Transverse colon (tissue), 4 donors: ENCODE measurements around the gene SH3RF3. TPM values are rescaled to one million over a fixed set of nuclear protein-coding genes. Genes with fewer than 3 reads are reported as not detected.

ENCODE experiments used
- DNase-seq: peaks from one replicate; pipeline ENCODE4 v3.0.0-alpha.2; 2019
- H3K27ac ChIP-seq, 4 donors: fragments of 200-600 bp; sonication (generic); 2 replicates each; pipeline ENCODE4 v1.5.1; 2016 to 2018; ENCODE audit warnings: inconsistent platforms in 4 of 4
- H3K27me3 ChIP-seq: fragments of 200-600 bp; sonication (generic); 2 replicates; pipeline ENCODE4 v1.5.1; 2017; ENCODE audit warnings: inconsistent platforms
- H3K36me3 ChIP-seq, 4 donors: fragments of 200-600 bp; sonication (generic); 2 replicates each; pipeline ENCODE4 v1.5.1; 2017 to 2019; ENCODE audit warnings: inconsistent platforms in 4 of 4
- H3K4me1 ChIP-seq, 4 donors: fragments of 200-600 bp; sonication (generic); 2 replicates each; pipeline ENCODE4 v1.5.1; 2017 to 2020; ENCODE audit warnings: inconsistent platforms in 4 of 4
- H3K4me3 ChIP-seq, 4 donors: fragments of 200-600 bp; sonication (generic); 1 replicate in 1 of 4; 2 replicates in 3 of 4; pipeline versions ENCODE4 v1.5.1 to v1.6.1; 2017 to 2019; ENCODE audit warnings: inconsistent platforms in 4 of 4
- H3K9me3 ChIP-seq, 2 donors: fragments of 200-600 bp; sonication (generic); 2 replicates each; pipeline ENCODE4 v1.5.1; 2017 to 2019; ENCODE audit warnings: inconsistent platforms in 2 of 2
- EP300 ChIP-seq: sonication (generic); formaldehyde crosslinking; IDR thresholded peaks from one replicate; pipeline ENCODE4 v1.6.1; 2017; ENCODE audit warnings: antibody characterized with exemption, low read depth
- POLR2A ChIP-seq: fragments of 450-650 bp; IDR thresholded peaks from one replicate; pipeline ENCODE4 v1.6.1; 2016; ENCODE audit warnings: antibody characterized with exemption, mild to moderate bottlenecking, moderate library complexity
- POLR2AphosphoS5 ChIP-seq, 3 donors: sonication (generic); formaldehyde crosslinking; IDR thresholded peaks; one replicate each; pipeline ENCODE4 v1.6.1; 2016; ENCODE audit warnings: antibody characterized with exemption in 3 of 3
- WGBS, 2 donors: methylation state at CpG; one replicate each; pipeline ENCODE4 v1.1.5; 2018; ENCODE audit warnings: low coverage in 1 of 2; 5-methylcytosine and 5-hydroxymethylcytosine counted together
- in situ Hi-C, 4 donors: fragments of 200-750 bp; cut with MboI; loops; one replicate each; pipeline versions ENCODE4 v1.15.0 to v1.15.1; 2017; ENCODE audit warnings: low sequenced_read_pairs in 3 of 4, low pct_ligation_motif_present in 1 of 4, low pct_unique_long_range_greater_than_20kb in 1 of 4
- intact Hi-C: fragments of 100-400 bp; cut with DNase I; formaldehyde crosslinking; loops from one replicate; pipeline ENCODE4 v1.15.1; 2023; ENCODE audit warnings: low total_unique reads
- total RNA-seq, 4 donors: library from RNA; depleted of rRNA; stranded (reverse); fragments of >200 nt; gene quantifications; one replicate each; pipeline ENCODE4 v1.1.0, GENCODE V29; 2016
- TF ChIP-seq, protein P1 (sequence below), 5 experiments: fragments of 200-600 bp in 3 of 5; fragments of 450-650 bp in 2 of 5; sonication (generic) in 3 of 5; IDR thresholded peaks; 1 replicate in 2 of 5; 2 replicates in 3 of 5; pipeline ENCODE4 v1.5.1; 2016 to 2017; ENCODE audit warnings: antibody characterized with exemption in 5 of 5, inconsistent platforms in 3 of 5, mild to moderate bottlenecking in 2 of 5, moderate library complexity in 1 of 5

Gene SH3RF3
- total RNA-seq, 4 donors from 2014 or later, result 1.9 to 8.8 (median 2.9) TPM

DNA sequence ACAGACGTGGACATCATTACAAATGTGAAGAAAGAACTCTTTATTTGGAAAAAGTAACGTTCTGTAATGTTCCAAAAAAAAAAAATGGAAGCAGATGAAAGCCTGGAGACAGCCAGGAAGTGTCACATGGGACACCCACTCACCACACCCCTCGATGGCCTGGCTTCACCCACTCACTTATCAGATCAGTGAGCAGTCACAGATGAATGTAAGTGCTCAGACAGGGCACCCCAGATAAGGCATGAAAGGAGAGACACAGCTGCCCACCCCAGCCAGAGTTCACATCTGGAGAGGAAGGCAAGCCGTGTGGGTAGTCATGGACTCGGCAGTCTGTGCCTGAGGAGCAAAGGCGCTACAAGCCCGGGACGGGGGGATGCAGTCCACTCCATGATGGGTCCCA lies 379.6 kb downstream of the SH3RF3 start:
- Histone ChIP-seq H3K9me3 (no peaks in the 10 kb centered on the region), H3K36me3 (no peaks in the 10 kb centered on the region), H3K27me3 (no peaks in the 10 kb centered on the region), H3K27ac (no peak overlapping the region), H3K4me3 (no peak overlapping the region), H3K4me1 (peaks cover 0 to under 1% (median under 1%) of the 10 kb centered on the region in 4 donors)
- TF ChIP-seq EP300 (no peak), POLR2AphosphoS5 (IDR thresholded peaks at IDR 0.05) (no peak), POLR2A (no peak)
- TF ChIP-seq, protein P1, sequence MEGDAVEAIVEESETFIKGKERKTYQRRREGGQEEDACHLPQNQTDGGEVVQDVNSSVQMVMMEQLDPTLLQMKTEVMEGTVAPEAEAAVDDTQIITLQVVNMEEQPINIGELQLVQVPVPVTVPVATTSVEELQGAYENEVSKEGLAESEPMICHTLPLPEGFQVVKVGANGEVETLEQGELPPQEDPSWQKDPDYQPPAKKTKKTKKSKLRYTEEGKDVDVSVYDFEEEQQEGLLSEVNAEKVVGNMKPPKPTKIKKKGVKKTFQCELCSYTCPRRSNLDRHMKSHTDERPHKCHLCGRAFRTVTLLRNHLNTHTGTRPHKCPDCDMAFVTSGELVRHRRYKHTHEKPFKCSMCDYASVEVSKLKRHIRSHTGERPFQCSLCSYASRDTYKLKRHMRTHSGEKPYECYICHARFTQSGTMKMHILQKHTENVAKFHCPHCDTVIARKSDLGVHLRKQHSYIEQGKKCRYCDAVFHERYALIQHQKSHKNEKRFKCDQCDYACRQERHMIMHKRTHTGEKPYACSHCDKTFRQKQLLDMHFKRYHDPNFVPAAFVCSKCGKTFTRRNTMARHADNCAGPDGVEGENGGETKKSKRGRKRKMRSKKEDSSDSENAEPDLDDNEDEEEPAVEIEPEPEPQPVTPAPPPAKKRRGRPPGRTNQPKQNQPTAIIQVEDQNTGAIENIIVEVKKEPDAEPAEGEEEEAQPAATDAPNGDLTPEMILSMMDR (IDR thresholded peaks at IDR 0.05), result no peak
- intact Hi-C loops, result no loop called here
- no peak for DNase-seq
- 28 to 78% methylated on average over 3 to 8 of the region's 8 CpGs for WGBS, 2 donors
- in situ Hi-C loops, result loop anchor here in 3 of 4 donors (10.0 kb wide), 1 partner anchor 384 kb away; the partner anchor contains the start of gene SH3RF3 (in 3 of the 3)

DNA sequence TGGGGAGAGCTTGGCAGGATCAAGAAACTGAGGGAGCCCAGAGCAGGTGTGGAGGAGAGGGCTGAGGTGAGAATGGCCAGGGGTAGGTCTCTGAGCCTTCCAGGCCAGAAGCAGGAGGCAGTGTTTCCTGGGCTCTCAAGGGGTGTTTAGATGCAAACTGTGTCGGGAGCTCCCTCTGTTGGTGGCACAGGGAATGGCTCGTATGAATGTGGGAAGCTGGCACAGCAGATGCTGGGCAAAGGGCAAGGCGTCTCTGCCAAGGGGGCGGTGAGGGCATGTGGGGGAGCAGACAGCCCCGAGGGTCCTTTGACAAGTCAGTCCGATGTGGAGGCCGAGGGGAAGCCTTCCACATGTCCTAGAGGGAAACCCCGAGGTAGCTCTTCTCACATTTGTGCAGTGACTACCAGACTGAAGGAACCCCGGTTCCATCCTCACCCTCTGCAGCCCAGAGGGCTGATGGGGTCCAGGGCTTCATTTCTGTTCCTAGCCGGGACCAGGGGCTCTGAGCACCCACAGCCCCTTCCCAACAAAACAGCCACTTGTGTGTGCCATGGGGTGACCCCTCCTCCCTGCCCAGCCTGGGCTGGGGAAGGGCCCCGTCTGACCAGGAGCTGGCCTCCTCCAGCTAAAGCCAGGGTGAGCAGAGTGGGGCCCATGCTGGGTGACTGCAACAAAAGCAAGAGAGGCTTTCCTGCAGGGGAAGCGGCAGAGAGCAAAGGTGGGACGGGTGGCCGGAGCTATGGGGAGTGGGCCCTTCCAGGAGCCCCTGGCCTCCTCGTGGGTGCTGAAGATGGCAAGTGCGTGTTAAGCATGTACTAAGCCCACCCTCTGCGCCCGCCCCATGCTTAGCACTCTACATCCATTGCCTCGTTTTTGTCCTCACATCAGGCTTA lies 381.4 kb downstream of the SH3RF3 start:
- H3K4me1 ChIP-seq, result peaks cover 6 to 14% (median 8%) of the 10 kb centered on the region in 4 donors
- no peaks in the 10 kb centered on the region for H3K9me3 ChIP-seq
- H3K4me3 ChIP-seq, result no peak overlapping the region
- no peak overlapping the region for H3K27ac ChIP-seq
- DNase-seq, result peak; percentile 84
- no peaks in the 10 kb centered on the region for H3K27me3 ChIP-seq
- in situ Hi-C loops, result no loop called here
- WGBS, 2 donors, result 54% methylated on average over 18 of the region's 19 CpGs; no CpG with 5 or more reads in 1 of the 2 donors
- TF ChIP-seq POLR2AphosphoS5 (IDR thresholded peaks at IDR 0.05) (no peak), EP300 (no peak)
- TF ChIP-seq, protein P1 (IDR thresholded peaks at IDR 0.05), result peak; percentile 89 to 95 (median 94)
- intact Hi-C loops, result loop anchor here (2.0 kb wide), 1 partner anchor 384 kb away; no protein-coding TSS in a partner anchor
- no peaks in the 10 kb centered on the region for H3K36me3 ChIP-seq

DNA sequence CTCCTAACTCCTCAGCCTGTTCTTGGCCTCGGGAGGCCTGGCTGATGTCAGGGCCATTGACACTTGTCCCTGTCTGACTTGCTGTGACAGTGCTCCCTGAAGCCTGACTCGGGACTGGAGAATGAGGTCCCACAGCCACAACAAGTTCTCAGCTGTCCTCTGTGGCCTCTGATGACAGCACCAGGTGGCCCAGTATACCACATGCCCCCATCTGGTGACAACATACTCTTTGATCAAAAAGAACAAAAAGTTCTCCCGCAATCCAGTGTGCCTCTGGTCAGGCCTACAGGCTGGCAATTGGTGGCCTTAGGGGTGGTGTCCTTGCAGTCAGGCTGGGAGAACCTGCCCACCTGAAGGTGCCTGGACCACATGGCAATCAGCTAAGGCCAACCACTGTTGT lies 382.2 kb downstream of the SH3RF3 start:
- 83% methylated on average over 3 of the region's 3 CpGs; no CpG with 5 or more reads in 1 of the 2 donors for WGBS, 2 donors
- in situ Hi-C loops, result no loop called here

DNA sequence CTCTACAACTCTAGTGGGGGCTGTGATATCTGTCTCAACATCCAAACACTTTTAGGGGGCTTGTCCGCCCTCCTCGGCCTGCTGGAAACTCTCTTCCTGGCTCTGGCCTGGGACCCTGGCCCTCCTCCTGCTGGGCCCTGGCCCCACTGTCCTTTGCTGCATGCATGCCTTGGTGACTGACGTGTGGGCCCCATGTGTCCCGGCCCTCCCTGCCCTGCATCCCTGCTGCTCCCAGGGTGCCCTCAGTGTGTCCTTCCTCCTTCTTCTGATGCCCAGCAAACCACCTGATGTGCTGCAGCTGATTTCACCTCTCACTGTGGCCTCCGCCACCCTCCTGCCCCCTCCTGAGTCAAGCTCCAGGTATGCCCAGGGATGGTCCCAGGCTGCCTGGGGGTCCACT lies 383.1 kb downstream of the SH3RF3 start:
- Histone ChIP-seq H3K4me3 (no peak overlapping the region), H3K4me1 (peaks cover 6 to 14% (median 8%) of the 10 kb centered on the region in 4 donors), H3K36me3 (no peaks in the 10 kb centered on the region), H3K27me3 (no peaks in the 10 kb centered on the region), H3K27ac (no peak overlapping the region), H3K9me3 (no peaks in the 10 kb centered on the region)
- TF ChIP-seq, protein P1 (IDR thresholded peaks at IDR 0.05), result no peak
- TF ChIP-seq POLR2A (no peak), POLR2AphosphoS5 (IDR thresholded peaks at IDR 0.05) (no peak), EP300 (no peak)
- no peak for DNase-seq
- in situ Hi-C loops, result no loop called here
- 80% methylated on average over 5 of the region's 5 CpGs; no CpG with 5 or more reads in 1 of the 2 donors for WGBS, 2 donors
- intact Hi-C loops, result no loop called here

More for the DNA sequence above, 382.2 kb downstream of the SH3RF3 start:
- H3K4me1 ChIP-seq, result peaks cover 6 to 14% (median 8%) of the 10 kb centered on the region in 4 donors
- H3K9me3 ChIP-seq, result no peaks in the 10 kb centered on the region
- intact Hi-C loops, result loop anchor here (2.0 kb wide), 1 partner anchor 384 kb away; no protein-coding TSS in a partner anchor
- no peaks in the 10 kb centered on the region for H3K36me3 ChIP-seq
- H3K4me3 ChIP-seq, result no peak overlapping the region
- no peak overlapping the region for H3K27ac ChIP-seq
- no peaks in the 10 kb centered on the region for H3K27me3 ChIP-seq
- TF ChIP-seq EP300 (no peak), POLR2AphosphoS5 (IDR thresholded peaks at IDR 0.05) (no peak), POLR2A (no peak)
- TF ChIP-seq, protein P1 (IDR thresholded peaks at IDR 0.05), result no peak
- no peak for DNase-seq
